Measurements from ENCODE around the gene RIMBP2.

- TF ChIP-seq, protein P1, sequence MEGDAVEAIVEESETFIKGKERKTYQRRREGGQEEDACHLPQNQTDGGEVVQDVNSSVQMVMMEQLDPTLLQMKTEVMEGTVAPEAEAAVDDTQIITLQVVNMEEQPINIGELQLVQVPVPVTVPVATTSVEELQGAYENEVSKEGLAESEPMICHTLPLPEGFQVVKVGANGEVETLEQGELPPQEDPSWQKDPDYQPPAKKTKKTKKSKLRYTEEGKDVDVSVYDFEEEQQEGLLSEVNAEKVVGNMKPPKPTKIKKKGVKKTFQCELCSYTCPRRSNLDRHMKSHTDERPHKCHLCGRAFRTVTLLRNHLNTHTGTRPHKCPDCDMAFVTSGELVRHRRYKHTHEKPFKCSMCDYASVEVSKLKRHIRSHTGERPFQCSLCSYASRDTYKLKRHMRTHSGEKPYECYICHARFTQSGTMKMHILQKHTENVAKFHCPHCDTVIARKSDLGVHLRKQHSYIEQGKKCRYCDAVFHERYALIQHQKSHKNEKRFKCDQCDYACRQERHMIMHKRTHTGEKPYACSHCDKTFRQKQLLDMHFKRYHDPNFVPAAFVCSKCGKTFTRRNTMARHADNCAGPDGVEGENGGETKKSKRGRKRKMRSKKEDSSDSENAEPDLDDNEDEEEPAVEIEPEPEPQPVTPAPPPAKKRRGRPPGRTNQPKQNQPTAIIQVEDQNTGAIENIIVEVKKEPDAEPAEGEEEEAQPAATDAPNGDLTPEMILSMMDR (IDR thresholded peaks at IDR 0.05): no peak
- TF ChIP-seq POLR2A (IDR thresholded peaks at IDR 0.05; ENCODE audit: low read depth): no peak
- TF ChIP-seq EP300 (IDR thresholded peaks at IDR 0.05): no peak
- TF ChIP-seq POLR2AphosphoS5 (IDR thresholded peaks at IDR 0.05): no peak
These were observed 268.5 kb downstream of the RIMBP2 start for GRCh38 chr12:130447655-130447965.
